PC-3 (cell line): ENCODE results near the gene ISCU.

Experiments
- CTCF ChIP-seq: fragments of 300-600 bp; sonication (generic); conservative IDR thresholded peaks from 2 replicates; pipeline ENCODE4 v1.5.1; 2017; ENCODE audit warnings: antibody characterized with exemption, low read depth, mild to moderate bottlenecking, low read length
- EZH2 ChIP-seq: fragments of 300-600 bp; sonication (generic); IDR thresholded peaks from one replicate; pipeline ENCODE4 v1.6.1; 2017; ENCODE audit warnings: antibody characterized with exemption, mild to moderate bottlenecking, low read length; ENCODE audit not compliant: unreplicated experiment

- no peak for TF ChIP-seq CTCF
- TF ChIP-seq EZH2, result no peak
These were observed 48.6 kb downstream of the ISCU start for GRCh38 chr12:108610856-108611605.
